Peyer's patch (tissue), 4 donors: ENCODE data around the gene NAA16.

Source experiments
- CTCF ChIP-seq, 6 experiments: fragments of 450-650 bp in 4 of 6; fragments of 200-600 bp in 2 of 6; sonication (generic) in 1 of 6; IDR thresholded peaks; one replicate each; pipeline ENCODE4 v1.5.1; 2017 to 2019; ENCODE audit warnings: antibody characterized with exemption in 6 of 6, mild to moderate bottlenecking in 3 of 6, moderate library complexity in 1 of 6
- POLR2A ChIP-seq, 2 donors: fragments of 450-650 bp; IDR thresholded peaks; one replicate each; pipeline ENCODE4 v1.5.1; 2017; ENCODE audit warnings: antibody characterized with exemption in 2 of 2, mild to moderate bottlenecking in 2 of 2, moderate library complexity in 2 of 2

GRCh38 chr13:41268764-41269163 lies 42.3 kb upstream of the NAA16 start:
- TF ChIP-seq CTCF (IDR thresholded peaks at IDR 0.05) (no peak), POLR2A (IDR thresholded peaks at IDR 0.05) (no peak)
